Transverse colon (tissue), 3 donors: ENCODE results near the gene SAMHD1.

Experiments
- EP300 ChIP-seq: sonication (generic); formaldehyde crosslinking; IDR thresholded peaks from one replicate; pipeline ENCODE4 v1.6.1; 2017; ENCODE audit warnings: antibody characterized with exemption, low read depth
- TF ChIP-seq, protein P1 (sequence below), 5 experiments: fragments of 200-600 bp in 3 of 5; fragments of 450-650 bp in 2 of 5; sonication (generic) in 3 of 5; IDR thresholded peaks; 1 replicate in 2 of 5; 2 replicates in 3 of 5; pipeline ENCODE4 v1.5.1; 2016 to 2017; ENCODE audit warnings: antibody characterized with exemption in 5 of 5, inconsistent platforms in 3 of 5, mild to moderate bottlenecking in 2 of 5, moderate library complexity in 1 of 5

- TF ChIP-seq, protein P1, sequence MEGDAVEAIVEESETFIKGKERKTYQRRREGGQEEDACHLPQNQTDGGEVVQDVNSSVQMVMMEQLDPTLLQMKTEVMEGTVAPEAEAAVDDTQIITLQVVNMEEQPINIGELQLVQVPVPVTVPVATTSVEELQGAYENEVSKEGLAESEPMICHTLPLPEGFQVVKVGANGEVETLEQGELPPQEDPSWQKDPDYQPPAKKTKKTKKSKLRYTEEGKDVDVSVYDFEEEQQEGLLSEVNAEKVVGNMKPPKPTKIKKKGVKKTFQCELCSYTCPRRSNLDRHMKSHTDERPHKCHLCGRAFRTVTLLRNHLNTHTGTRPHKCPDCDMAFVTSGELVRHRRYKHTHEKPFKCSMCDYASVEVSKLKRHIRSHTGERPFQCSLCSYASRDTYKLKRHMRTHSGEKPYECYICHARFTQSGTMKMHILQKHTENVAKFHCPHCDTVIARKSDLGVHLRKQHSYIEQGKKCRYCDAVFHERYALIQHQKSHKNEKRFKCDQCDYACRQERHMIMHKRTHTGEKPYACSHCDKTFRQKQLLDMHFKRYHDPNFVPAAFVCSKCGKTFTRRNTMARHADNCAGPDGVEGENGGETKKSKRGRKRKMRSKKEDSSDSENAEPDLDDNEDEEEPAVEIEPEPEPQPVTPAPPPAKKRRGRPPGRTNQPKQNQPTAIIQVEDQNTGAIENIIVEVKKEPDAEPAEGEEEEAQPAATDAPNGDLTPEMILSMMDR (IDR thresholded peaks at IDR 0.05), result no peak
- TF ChIP-seq EP300, result no peak
Measured at GRCh38 chr20:36859700-36860330, 91.7 kb downstream of the SAMHD1 start.
